SU-DHL-6 (cell line): ENCODE results near the gene RYR2.

Experiments used
- H2AFZ ChIP-seq: fragments of 200-600 bp; sonication (generic); 2 replicates; pipeline ENCODE4 v1.6.1; 2014; ENCODE audit warnings: low read depth, mild to moderate bottlenecking, moderate library complexity, mixed read lengths, antibody characterized with exemption, low read length; ENCODE audit not compliant: severe bottlenecking
- H3F3A ChIP-seq: fragments of 200-600 bp; shearing (Covaris generic); 2 replicates; pipeline ENCODE4 v1.6.0; 2016; ENCODE audit warnings: antibody characterized with exemption, mild to moderate bottlenecking; ENCODE audit not compliant: insufficient read depth
- H3K27ac ChIP-seq: fragments of 200-600 bp; sonication (generic); 2 replicates; pipeline ENCODE4 v1.5.1; 2016; ENCODE audit warnings: low read depth, mild to moderate bottlenecking, low read length, moderate library complexity, mixed read lengths
- H3K27me3 ChIP-seq: fragments of 200-600 bp; sonication (generic), shearing (Covaris generic); 2 replicates; pipeline ENCODE4 v1.6.0; 2014; ENCODE audit warnings: mild to moderate bottlenecking, low read length
- H3K36me3 ChIP-seq: fragments of 200-600 bp; sonication (generic); 2 replicates; pipeline ENCODE4 v1.6.1; 2014; ENCODE audit warnings: mild to moderate bottlenecking, low read length, mixed read lengths
- H3K4me2 ChIP-seq: fragments of 300-600, 200-600 bp; shearing (Covaris generic), sonication (generic); 2 replicates; pipeline ENCODE4 v1.6.0; 2014; ENCODE audit warnings: low read length, low read depth, mild to moderate bottlenecking; ENCODE audit not compliant: poor library complexity, severe bottlenecking
- H3K4me3 ChIP-seq: fragments of 200-600 bp; sonication (generic); 2 replicates; pipeline ENCODE4 v1.5.1; 2014; ENCODE audit warnings: antibody characterized with exemption, low read length, mild to moderate bottlenecking, mixed read lengths; ENCODE audit not compliant: insufficient read depth, poor library complexity, severe bottlenecking
- H3K79me2 ChIP-seq: fragments of 200-600 bp; sonication (generic); 2 replicates; pipeline ENCODE4 v1.6.1; 2014; ENCODE audit warnings: mild to moderate bottlenecking, low read length, moderate library complexity; ENCODE audit not compliant: insufficient read depth
- H3K9ac ChIP-seq: fragments of 200-600 bp; sonication (generic); 2 replicates; pipeline ENCODE4 v1.7.0; 2014; ENCODE audit warnings: mild to moderate bottlenecking, low read length
- H3K9me2 ChIP-seq: fragments of 200-600 bp; sonication (generic); replicated peaks from 2 replicates; pipeline ENCODE4 v1.6.1; 2014; ENCODE audit warnings: low read length; ENCODE audit not compliant: insufficient read depth
- H3K9me3 ChIP-seq: fragments of 200-600 bp; sonication (generic); 2 replicates; pipeline ENCODE4 v1.6.1; 2014; ENCODE audit warnings: low read length, mixed read lengths; ENCODE audit not compliant: insufficient read depth
- H4K20me1 ChIP-seq: fragments of 200-600 bp; sonication (generic); 2 replicates; pipeline ENCODE4 v1.6.1; 2014; ENCODE audit warnings: low read depth, mild to moderate bottlenecking, antibody characterized with exemption, low read length, moderate library complexity, mixed read lengths
- CTCF ChIP-seq: fragments of 200-600 bp; sonication (generic); IDR thresholded peaks from one replicate; pipeline ENCODE4 v1.5.1; 2017; ENCODE audit warnings: antibody characterized with exemption, mild to moderate bottlenecking, low read length, moderate library complexity; ENCODE audit not compliant: insufficient read depth, poor library complexity, severe bottlenecking
- EZH2phosphoT487 ChIP-seq: fragments of 200-600 bp; sonication (generic), shearing (Covaris generic); conservative IDR thresholded peaks from 2 replicates; pipeline ENCODE4 v1.6.1; 2018; ENCODE audit warnings: mild to moderate bottlenecking, antibody characterized with exemption, low read length, moderate library complexity, mixed read lengths

RYR2 gene

GRCh38 chr1:237473854-237474253 is 431.9 kb downstream of the RYR2 start:
- no peaks in the 10 kb centered on the region for H3K9me3 ChIP-seq

GRCh38 chr1:237478082-237478481 is 436.1 kb downstream of the RYR2 start:
- H3K27me3 ChIP-seq, result no peaks in the 10 kb centered on the region
- H3K4me2 ChIP-seq, result no peak overlapping the region
- H2AFZ ChIP-seq, result no peak overlapping the region
- H3K9ac ChIP-seq, result no peak overlapping the region
- no peaks in the 10 kb centered on the region for H3K9me3 ChIP-seq
- H3F3A ChIP-seq, result no peaks in the 10 kb centered on the region
- H3K36me3 ChIP-seq, result no peaks in the 10 kb centered on the region
- no peaks in the 10 kb centered on the region for H3K79me2 ChIP-seq
- H3K9me2 ChIP-seq, result no peaks in the 10 kb centered on the region
- H4K20me1 ChIP-seq, result no peaks in the 10 kb centered on the region
- no peak overlapping the region for H3K27ac ChIP-seq
- TF ChIP-seq EZH2phosphoT487 (no peak), CTCF (no peak)
- H3K4me3 ChIP-seq, result no peak overlapping the region

More at GRCh38 chr1:237473854-237474253, 431.9 kb downstream of the RYR2 start:
- TF ChIP-seq EZH2phosphoT487, result no peak
- no peak for TF ChIP-seq CTCF
- H3F3A ChIP-seq, result no peaks in the 10 kb centered on the region
- no peak overlapping the region for H2AFZ ChIP-seq
- no peaks in the 10 kb centered on the region for H3K9me2 ChIP-seq
- H3K27me3 ChIP-seq, result no peaks in the 10 kb centered on the region
- no peaks in the 10 kb centered on the region for H3K79me2 ChIP-seq
- no peak overlapping the region for H3K27ac ChIP-seq
- no peak overlapping the region for H3K9ac ChIP-seq
- H4K20me1 ChIP-seq, result no peaks in the 10 kb centered on the region
- no peak overlapping the region for H3K4me3 ChIP-seq
- no peak overlapping the region for H3K4me2 ChIP-seq
- H3K36me3 ChIP-seq, result no peaks in the 10 kb centered on the region

GRCh38 chr1:237478842-237479241 is 436.9 kb downstream of the RYR2 start:
- Histone ChIP-seq H3K4me2 (no peak overlapping the region), H3K36me3 (no peaks in the 10 kb centered on the region), H3K27me3 (no peaks in the 10 kb centered on the region), H3K79me2 (no peaks in the 10 kb centered on the region), H3K9me2 (no peaks in the 10 kb centered on the region), H4K20me1 (no peaks in the 10 kb centered on the region), H3K9ac (no peak overlapping the region), H3K27ac (no peak overlapping the region), H3F3A (no peaks in the 10 kb centered on the region), H3K9me3 (no peaks in the 10 kb centered on the region), H3K4me3 (no peak overlapping the region), H2AFZ (no peak overlapping the region)
- TF ChIP-seq CTCF (no peak), EZH2phosphoT487 (no peak)
